ENCODE results near the gene SLC44A1.

SLC44A1 gene

DNA sequence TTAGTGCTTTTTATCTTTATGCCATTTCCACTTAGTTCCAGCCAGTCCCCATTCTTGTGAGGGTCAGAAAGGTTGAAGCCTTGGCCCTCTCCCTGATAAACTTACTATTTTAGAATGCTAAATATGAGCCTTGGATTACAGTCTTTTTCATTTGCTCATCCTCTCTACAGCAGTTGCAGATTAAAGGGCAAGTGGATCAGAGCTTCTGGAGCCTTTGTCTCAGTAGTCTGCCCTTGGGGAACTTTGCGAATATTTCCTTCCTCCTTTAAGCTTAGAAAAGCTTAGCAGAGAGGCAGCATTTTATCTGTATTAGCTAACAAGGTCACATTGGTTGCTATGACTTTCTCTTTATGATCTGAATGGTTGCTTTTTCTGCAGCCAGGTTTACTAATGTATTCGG is 214.9 kb downstream of the SLC44A1 start:
- Histone ChIP-seq H3K27ac (ENCODE audit: insufficient read depth in 1 of 2, low read depth in 1 of 2, low read length in 2 of 2, poor library complexity in 1 of 2, severe bottlenecking in 2 of 2) (no peak overlapping the region), H3K9me3 (ENCODE audit: control extremely low read depth in 1 of 5, control insufficient read depth in 4 of 5, insufficient read depth in 2 of 5, low read depth in 1 of 5, low read length in 4 of 5) (peaks cover 0 to 12% (median 11%) of the 10 kb centered on the region in 5 experiments), H3K4me3 (ENCODE audit: control insufficient read depth in 1 of 7, extremely low read depth in 1 of 7, insufficient read depth in 4 of 7, low read depth in 2 of 7, low read length in 6 of 7) (no peak overlapping the region), H3K4me1 (ENCODE audit: control extremely low read depth in 1 of 4, control insufficient read depth in 4 of 4, insufficient read depth in 4 of 4, low read length in 3 of 4) (no peaks in the 10 kb centered on the region), H3K36me3 (ENCODE audit: control insufficient read depth in 4 of 4, insufficient read depth in 4 of 4, low read length in 3 of 4) (peaks cover 0 to 4% (median 2%) of the 10 kb centered on the region in 4 experiments), H3K27me3 (replicated peaks in 2 of 5; ENCODE audit: control insufficient read depth in 4 of 5, insufficient read depth in 5 of 5, low read length in 4 of 5) (no peaks in the 10 kb centered on the region)
- DNase-seq: no peak
- WGBS (ENCODE audit: insufficient coverage): 77% methylated on average over 2 of the region's 2 CpGs
- ChIA-PET CTCF (interaction anchor here (1.0 kb wide), 1 partner anchor 18 kb away, joined by 3 read pairs; no protein-coding TSS in a partner anchor), POLR2A (no interaction called here)

GRCh38 chr9:105466898-105467455 is 222.5 kb downstream of the SLC44A1 start:
- H3K4me3 ChIP-seq (ENCODE audit: control insufficient read depth in 1 of 7, extremely low read depth in 1 of 7, insufficient read depth in 4 of 7, low read depth in 2 of 7, low read length in 6 of 7): no peak overlapping the region
- H3K36me3 ChIP-seq (ENCODE audit: control insufficient read depth in 4 of 4, insufficient read depth in 4 of 4, low read length in 3 of 4): peaks cover 0 to 9% (median 4%) of the 10 kb centered on the region in 4 experiments
- no peak overlapping the region for H3K27ac ChIP-seq (ENCODE audit: insufficient read depth in 1 of 2, low read depth in 1 of 2, low read length in 2 of 2, poor library complexity in 1 of 2, severe bottlenecking in 2 of 2)
- ChIA-PET CTCF (no interaction called here), POLR2A (interaction anchor here (0.6 kb wide), 1 partner anchor 411 kb away, joined by 3 read pairs; no protein-coding TSS in a partner anchor)
- DNase-seq: no peak
- H3K9me3 ChIP-seq (ENCODE audit: control extremely low read depth in 1 of 5, control insufficient read depth in 4 of 5, insufficient read depth in 2 of 5, low read depth in 1 of 5, low read length in 4 of 5): peaks cover 0 to 2% (median 0%) of the 10 kb centered on the region in 5 experiments
- H3K27me3 ChIP-seq (replicated peaks in 2 of 5; ENCODE audit: control insufficient read depth in 4 of 5, insufficient read depth in 5 of 5, low read length in 4 of 5): no peaks in the 10 kb centered on the region
- WGBS (ENCODE audit: insufficient coverage): 100% methylated on average over 2 of the region's 3 CpGs
- no peaks in the 10 kb centered on the region for H3K4me1 ChIP-seq (ENCODE audit: control extremely low read depth in 1 of 4, control insufficient read depth in 4 of 4, insufficient read depth in 4 of 4, low read length in 3 of 4)

DNA sequence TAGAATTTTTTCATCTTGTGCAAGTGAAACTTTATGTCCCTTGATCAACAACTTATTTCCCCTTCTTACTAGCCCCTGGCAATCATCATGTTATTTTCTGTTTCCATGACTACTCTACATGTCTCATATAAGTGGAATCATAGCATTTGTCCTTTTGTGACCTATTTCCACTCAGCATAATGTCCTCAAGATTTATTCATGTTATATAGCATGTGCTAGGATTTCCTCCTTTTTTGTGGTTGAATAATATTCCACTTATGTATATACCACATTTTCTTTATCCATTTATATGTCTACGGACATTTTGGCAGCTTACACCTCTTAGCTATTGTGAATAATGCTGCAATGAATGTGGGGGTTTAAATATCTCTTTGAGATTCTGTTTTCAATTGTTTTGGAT is 224.4 kb downstream of the SLC44A1 start:
- H3K27me3 ChIP-seq (replicated peaks in 2 of 5; ENCODE audit: control insufficient read depth in 4 of 5, insufficient read depth in 5 of 5, low read length in 4 of 5): no peaks in the 10 kb centered on the region
- H3K36me3 ChIP-seq (ENCODE audit: control insufficient read depth in 4 of 4, insufficient read depth in 4 of 4, low read length in 3 of 4): peaks cover 0 to 9% (median 4%) of the 10 kb centered on the region in 4 experiments
- peaks cover 0 to 2% (median 0%) of the 10 kb centered on the region in 5 experiments for H3K9me3 ChIP-seq (ENCODE audit: control extremely low read depth in 1 of 5, control insufficient read depth in 4 of 5, insufficient read depth in 2 of 5, low read depth in 1 of 5, low read length in 4 of 5)
- H3K4me3 ChIP-seq (ENCODE audit: control insufficient read depth in 1 of 7, extremely low read depth in 1 of 7, insufficient read depth in 4 of 7, low read depth in 2 of 7, low read length in 6 of 7): no peak overlapping the region
- POLR2A ChIA-PET: no interaction called here
- no peak for DNase-seq
- WGBS (ENCODE audit: insufficient coverage): no CpG with 5 or more reads among the region's 1 CpG
- H3K27ac ChIP-seq (ENCODE audit: insufficient read depth in 1 of 2, low read depth in 1 of 2, low read length in 2 of 2, poor library complexity in 1 of 2, severe bottlenecking in 2 of 2): no peak overlapping the region
- no peaks in the 10 kb centered on the region for H3K4me1 ChIP-seq (ENCODE audit: control extremely low read depth in 1 of 4, control insufficient read depth in 4 of 4, insufficient read depth in 4 of 4, low read length in 3 of 4)
- CTCF ChIA-PET: no interaction called here

DNA sequence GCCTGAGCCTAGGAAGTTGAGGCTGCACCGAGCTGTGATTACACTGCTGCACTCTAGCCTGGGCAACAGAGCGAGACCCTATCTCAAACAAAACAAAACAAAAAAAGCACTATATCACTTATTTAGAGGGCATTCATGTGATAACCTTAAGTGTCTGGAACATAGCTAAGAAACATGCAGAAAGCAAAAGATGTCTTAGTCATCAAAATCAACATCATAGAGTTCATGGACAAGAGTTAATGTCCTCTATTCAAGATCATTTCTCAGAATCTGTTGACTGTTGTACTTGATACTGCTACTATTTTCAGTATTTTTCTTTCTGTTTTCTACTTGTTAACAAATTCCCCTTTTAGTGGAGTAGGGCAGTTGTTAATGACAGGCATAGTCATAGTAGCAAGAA is 228.8 kb downstream of the SLC44A1 start:
- CTCF ChIA-PET: no interaction called here
- H3K9me3 ChIP-seq (ENCODE audit: control extremely low read depth in 1 of 5, control insufficient read depth in 4 of 5, insufficient read depth in 2 of 5, low read depth in 1 of 5, low read length in 4 of 5): no peaks in the 10 kb centered on the region
- H3K27ac ChIP-seq (ENCODE audit: insufficient read depth in 1 of 2, low read depth in 1 of 2, low read length in 2 of 2, poor library complexity in 1 of 2, severe bottlenecking in 2 of 2): no peak overlapping the region
- peaks cover 0 to 8% (median 1%) of the 10 kb centered on the region in 4 experiments for H3K36me3 ChIP-seq (ENCODE audit: control insufficient read depth in 4 of 4, insufficient read depth in 4 of 4, low read length in 3 of 4)
- no peaks in the 10 kb centered on the region for H3K27me3 ChIP-seq (replicated peaks in 2 of 5; ENCODE audit: control insufficient read depth in 4 of 5, insufficient read depth in 5 of 5, low read length in 4 of 5)
- DNase-seq: no peak
- POLR2A ChIA-PET: no interaction called here
- H3K4me3 ChIP-seq (ENCODE audit: control insufficient read depth in 1 of 7, extremely low read depth in 1 of 7, insufficient read depth in 4 of 7, low read depth in 2 of 7, low read length in 6 of 7): no peak overlapping the region
- no CpG with 5 or more reads among the region's 2 CpGs for WGBS (ENCODE audit: insufficient coverage)
- no peaks in the 10 kb centered on the region for H3K4me1 ChIP-seq (ENCODE audit: control extremely low read depth in 1 of 4, control insufficient read depth in 4 of 4, insufficient read depth in 4 of 4, low read length in 3 of 4)

DNA sequence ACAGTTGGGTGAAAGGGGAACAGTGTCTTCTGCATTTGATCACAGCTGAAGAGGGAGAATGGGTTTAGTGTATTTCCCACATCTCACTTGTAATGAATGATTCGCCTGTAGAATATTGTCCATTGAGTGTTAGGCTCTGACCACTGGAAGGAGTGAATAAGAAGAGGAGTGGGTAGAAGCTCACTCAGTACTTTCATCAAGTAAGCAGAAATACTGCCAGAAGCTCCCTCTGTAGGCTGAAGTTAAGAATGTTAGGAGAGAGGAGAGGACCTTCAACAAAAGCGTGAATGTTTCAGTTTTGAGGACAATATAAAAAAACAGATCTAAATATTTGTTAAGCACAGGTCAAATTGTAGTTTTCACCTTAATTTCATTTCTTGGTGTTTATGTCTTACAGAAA is 230.9 kb downstream of the SLC44A1 start:
- no peaks in the 10 kb centered on the region for H3K4me1 ChIP-seq (ENCODE audit: control extremely low read depth in 1 of 4, control insufficient read depth in 4 of 4, insufficient read depth in 4 of 4, low read length in 3 of 4)
- WGBS (ENCODE audit: insufficient coverage): no CpG with 5 or more reads among the region's 2 CpGs
- peak; percentile 2 to 13 (median 13) for DNase-seq
- H3K27ac ChIP-seq (ENCODE audit: insufficient read depth in 1 of 2, low read depth in 1 of 2, low read length in 2 of 2, poor library complexity in 1 of 2, severe bottlenecking in 2 of 2): no peak overlapping the region
- H3K27me3 ChIP-seq (replicated peaks in 2 of 5; ENCODE audit: control insufficient read depth in 4 of 5, insufficient read depth in 5 of 5, low read length in 4 of 5): no peaks in the 10 kb centered on the region
- no peaks in the 10 kb centered on the region for H3K9me3 ChIP-seq (ENCODE audit: control extremely low read depth in 1 of 5, control insufficient read depth in 4 of 5, insufficient read depth in 2 of 5, low read depth in 1 of 5, low read length in 4 of 5)
- POLR2A ChIA-PET: no interaction called here
- no peak overlapping the region for H3K4me3 ChIP-seq (ENCODE audit: control insufficient read depth in 1 of 7, extremely low read depth in 1 of 7, insufficient read depth in 4 of 7, low read depth in 2 of 7, low read length in 6 of 7)
- CTCF ChIA-PET: interaction anchor here (1.2 kb wide), 1 partner anchor 18 kb away, joined by 3 read pairs; no protein-coding TSS in a partner anchor
- peaks cover 0 to 2% (median 0%) of the 10 kb centered on the region in 4 experiments for H3K36me3 ChIP-seq (ENCODE audit: control insufficient read depth in 4 of 4, insufficient read depth in 4 of 4, low read length in 3 of 4)

DNA sequence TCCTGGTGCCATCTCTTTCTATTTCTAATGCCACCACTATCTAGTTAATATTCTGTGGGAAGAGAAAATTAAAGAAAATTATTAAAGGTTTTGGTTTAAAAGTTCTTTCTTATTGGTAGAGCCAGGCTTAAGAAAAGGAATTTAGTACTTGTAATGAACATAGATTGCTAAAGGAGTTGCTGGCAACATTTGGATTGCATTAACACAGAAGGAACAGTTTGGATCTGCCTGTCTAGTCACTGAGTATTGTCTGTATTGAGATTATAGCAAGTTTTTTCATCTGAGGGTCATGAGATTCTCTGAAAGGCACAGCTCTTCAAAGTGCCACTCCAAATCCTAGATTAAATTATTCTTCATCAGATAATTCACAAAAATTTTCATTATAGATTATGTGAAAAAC is 235.4 kb downstream of the SLC44A1 start:
- ChIA-PET POLR2A (no interaction called here), CTCF (no interaction called here)
- DNase-seq: no peak
- no peaks in the 10 kb centered on the region for H3K27me3 ChIP-seq (replicated peaks in 2 of 5; ENCODE audit: control insufficient read depth in 4 of 5, insufficient read depth in 5 of 5, low read length in 4 of 5)
- H3K4me1 ChIP-seq (ENCODE audit: control extremely low read depth in 1 of 4, control insufficient read depth in 4 of 4, insufficient read depth in 4 of 4, low read length in 3 of 4): no peaks in the 10 kb centered on the region
- no peaks in the 10 kb centered on the region for H3K9me3 ChIP-seq (ENCODE audit: control extremely low read depth in 1 of 5, control insufficient read depth in 4 of 5, insufficient read depth in 2 of 5, low read depth in 1 of 5, low read length in 4 of 5)
- H3K36me3 ChIP-seq (ENCODE audit: control insufficient read depth in 4 of 4, insufficient read depth in 4 of 4, low read length in 3 of 4): no peaks in the 10 kb centered on the region
- H3K4me3 ChIP-seq (ENCODE audit: control insufficient read depth in 1 of 7, extremely low read depth in 1 of 7, insufficient read depth in 4 of 7, low read depth in 2 of 7, low read length in 6 of 7): no peak overlapping the region
- H3K27ac ChIP-seq (ENCODE audit: insufficient read depth in 1 of 2, low read depth in 1 of 2, low read length in 2 of 2, poor library complexity in 1 of 2, severe bottlenecking in 2 of 2): no peak overlapping the region

DNA sequence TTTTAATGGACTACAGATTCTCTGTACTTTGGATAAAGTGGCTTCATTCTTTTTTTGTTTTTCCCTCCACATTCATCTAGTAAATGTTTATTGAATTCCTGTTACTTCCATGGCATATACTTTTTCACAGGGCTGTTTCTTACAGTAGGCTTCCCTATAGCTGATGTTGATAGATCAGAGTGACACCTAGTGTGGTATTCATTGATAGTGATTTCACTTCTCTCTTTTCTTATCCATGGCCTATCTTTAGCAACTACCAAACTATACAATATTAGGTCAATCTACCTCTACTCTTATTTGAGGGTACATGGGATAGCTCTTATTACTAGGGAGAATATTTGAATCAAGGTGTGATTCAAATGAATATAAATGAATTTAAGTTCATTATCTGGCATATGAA is 239.2 kb downstream of the SLC44A1 start:
- ChIA-PET CTCF (no interaction called here), POLR2A (no interaction called here)
- DNase-seq: no peak
- H3K27ac ChIP-seq (ENCODE audit: insufficient read depth in 1 of 2, low read depth in 1 of 2, low read length in 2 of 2, poor library complexity in 1 of 2, severe bottlenecking in 2 of 2): no peak overlapping the region
- H3K4me3 ChIP-seq (ENCODE audit: control insufficient read depth in 1 of 7, extremely low read depth in 1 of 7, insufficient read depth in 4 of 7, low read depth in 2 of 7, low read length in 6 of 7): no peak overlapping the region
- H3K4me1 ChIP-seq (ENCODE audit: control extremely low read depth in 1 of 4, control insufficient read depth in 4 of 4, insufficient read depth in 4 of 4, low read length in 3 of 4): no peaks in the 10 kb centered on the region
- no peaks in the 10 kb centered on the region for H3K27me3 ChIP-seq (replicated peaks in 2 of 5; ENCODE audit: control insufficient read depth in 4 of 5, insufficient read depth in 5 of 5, low read length in 4 of 5)
- H3K36me3 ChIP-seq (ENCODE audit: control insufficient read depth in 4 of 4, insufficient read depth in 4 of 4, low read length in 3 of 4): no peaks in the 10 kb centered on the region
- no peaks in the 10 kb centered on the region for H3K9me3 ChIP-seq (ENCODE audit: control extremely low read depth in 1 of 5, control insufficient read depth in 4 of 5, insufficient read depth in 2 of 5, low read depth in 1 of 5, low read length in 4 of 5)

All from common myeloid progenitor, CD34-positive (primary cell).